Endothelial cell of umbilical vein (primary cell): Measurements from ENCODE around the gene RNF111. TPM values are rescaled to one million over a fixed set of nuclear protein-coding genes. Genes with fewer than 3 reads are reported as not detected.

ENCODE experiments used
- BruUV-seq: library from RNA; stranded (reverse); fragments of 400-500 nt; replicated peaks from 2 replicates; lab custom pipeline; 2021; lab: Mats Ljungman, UMichigan
- CTCF ChIA-PET: fragments of 300-600, 350-600 bp; sonication (Branson Sonifier 250); formaldehyde crosslinking; loops from one replicate; lab custom pipeline; 2021; ENCODE audit warnings: antibody characterized with exemption, inconsistent platforms; lab: Charles Lee
- POLR2A ChIA-PET: fragments of 300-600, 350-600 bp; sonication (Branson Sonifier 250); formaldehyde crosslinking; loops from one replicate; lab custom pipeline; 2021; ENCODE audit warnings: antibody characterized with exemption, inconsistent platforms; lab: Charles Lee
- DNase-seq: peaks from one replicate; pipeline ENCODE4 v3.0.0-alpha.2; 2011; ENCODE audit warnings: low read depth, low spot score
- FAIRE-seq: peaks from 2 replicates; lab custom pipeline; 2011; peaks lifted over from hg19 to GRCh38; lab: Jason Lieb, UNC
- H2AFZ ChIP-seq: 2 replicates; pipeline ENCODE4 v1.6.0; 2012; ENCODE audit warnings: low read depth, low read length, control low read depth, inconsistent platforms
- H3K27ac ChIP-seq: 2 replicates; pipeline ENCODE4 v1.5.1; 2011; ENCODE audit warnings: low read depth, mild to moderate bottlenecking, control low read depth, low read length, moderate library complexity; ENCODE audit not compliant: insufficient read depth
- H3K27me3 ChIP-seq, 2 experiments: 2 replicates each; pipeline versions ENCODE4 v1.6.0 to v1.6.1; 2011; ENCODE audit warnings: low read length in 2 of 2, mixed read lengths in 1 of 2; ENCODE audit not compliant: control insufficient read depth in 2 of 2, insufficient read depth in 2 of 2
- H3K36me3 ChIP-seq, 2 experiments: 2 replicates in 1 of 2; 3 replicates in 1 of 2; pipeline ENCODE4 v1.5.1; 2011; ENCODE audit warnings: low read length in 2 of 2, mild to moderate bottlenecking in 1 of 2, moderate library complexity in 1 of 2; ENCODE audit not compliant: control insufficient read depth in 2 of 2, insufficient read depth in 2 of 2; ENCODE audit errors: extremely low read depth in 1 of 2
- H3K4me1 ChIP-seq: 3 replicates; pipeline ENCODE4 v1.5.1; 2011; ENCODE audit warnings: mild to moderate bottlenecking, low read length; ENCODE audit not compliant: control insufficient read depth, insufficient read depth; ENCODE audit errors: extremely low read depth
- H3K4me2 ChIP-seq: 2 replicates; pipeline ENCODE4 v1.6.1; 2011; ENCODE audit warnings: low read length, control low read depth, mixed read lengths; ENCODE audit not compliant: insufficient read depth
- H3K4me3 ChIP-seq, 3 experiments: fragments of 200-600 bp in 1 of 3; sonication (generic), shearing (Covaris generic) in 1 of 3; replicated peaks in 1 of 3; 2 replicates each; pipeline ENCODE4 v1.5.1; 2011 to 2016; ENCODE audit warnings: control low read depth in 3 of 3, low read length in 3 of 3, mild to moderate bottlenecking in 2 of 3, inconsistent platforms in 1 of 3, low read depth in 1 of 3, moderate library complexity in 1 of 3; ENCODE audit not compliant: insufficient read depth in 1 of 3
- H3K79me2 ChIP-seq: 2 replicates; pipeline ENCODE4 v1.6.0; 2012; ENCODE audit warnings: low read length, inconsistent platforms; ENCODE audit not compliant: control insufficient read depth, insufficient read depth
- H3K9ac ChIP-seq: replicated peaks from 2 replicates; pipeline ENCODE3; 2011; ENCODE audit warnings: low read length, control low read depth; ENCODE audit not compliant: insufficient read depth; ENCODE audit errors: extremely low read depth
- H3K9me1 ChIP-seq: replicated peaks from 3 replicates; pipeline ENCODE4 v1.6.0; 2011; ENCODE audit warnings: mild to moderate bottlenecking, low read length; ENCODE audit not compliant: control insufficient read depth, insufficient read depth; ENCODE audit errors: extremely low read depth
- H3K9me3 ChIP-seq: replicated peaks from 2 replicates; pipeline ENCODE4 v1.5.1; 2012; ENCODE audit warnings: low read length, inconsistent platforms; ENCODE audit not compliant: control insufficient read depth, insufficient read depth
- H4K20me1 ChIP-seq: replicated peaks from 2 replicates; pipeline ENCODE3; 2011; ENCODE audit warnings: mild to moderate bottlenecking, low read length; ENCODE audit not compliant: control insufficient read depth, insufficient read depth; ENCODE audit errors: extremely low read depth
- EZH2 ChIP-seq: IDR thresholded peaks from 2 replicates; pipeline ENCODE4 v1.6.1; 2012; ENCODE audit warnings: borderline replicate concordance, low read depth, mild to moderate bottlenecking, moderate library complexity, low read length, inconsistent platforms; ENCODE audit not compliant: severe bottlenecking
- FOS ChIP-seq: IDR thresholded peaks from 2 replicates; pipeline ENCODE4 v1.6.1; 2011; ENCODE audit warnings: mild to moderate bottlenecking, low read length, moderate library complexity, borderline replicate concordance; ENCODE audit not compliant: insufficient read depth
- GATA2 ChIP-seq: IDR thresholded peaks from 2 replicates; pipeline ENCODE4 v1.7.0; 2011; ENCODE audit warnings: low read depth, mild to moderate bottlenecking, moderate library complexity, mixed read lengths, low read length; ENCODE audit not compliant: insufficient read length, insufficient read depth
- JUN ChIP-seq: IDR thresholded peaks from 2 replicates; pipeline ENCODE4 v1.6.1; 2011; ENCODE audit warnings: borderline replicate concordance, low read depth; ENCODE audit not compliant: insufficient read length, insufficient read depth
- MYC ChIP-seq: IDR thresholded peaks from one replicate; pipeline ENCODE4 v1.6.1; 2011; ENCODE audit warnings: mild to moderate bottlenecking, low read depth, low read length
- POLR2A ChIP-seq: IDR thresholded peaks from 2 replicates; pipeline ENCODE4 v1.6.1; 2012; ENCODE audit warnings: low read depth, mild to moderate bottlenecking, control low read depth, low read length
- POLR2AphosphoS5 ChIP-seq: IDR thresholded peaks from 2 replicates; pipeline ENCODE4 v1.6.1; 2012; ENCODE audit warnings: low read depth, mild to moderate bottlenecking, control low read depth, low read length, moderate library complexity; ENCODE audit not compliant: insufficient read depth
- dilution Hi-C: fragments of 300-500 bp; cut with MboI; formaldehyde crosslinking; loops from one replicate; pipeline ENCODE4 v1.15.0; 2019; ENCODE audit warnings: low sequenced_read_pairs; ENCODE audit not compliant: extremely low pct_ligation_motif_present
- intact Hi-C: fragments of 100-400 bp; cut with micrococcal nuclease; formaldehyde crosslinking; loops from one replicate; pipeline ENCODE4 v1.10.0; 2022
- polyA plus RNA-seq, 4 experiments: library from polyadenylated mRNA; depleted of rRNA in 3 of 4; stranded (reverse) in 3 of 4; unstranded in 1 of 4; fragments of >200 nt; gene quantifications; 2 replicates each; pipeline versions ENCODE4 v1.2.1 to v1.2.3, GENCODE V29; 2011 to 2012; ENCODE audit warnings: missing spikeins in 1 of 4
- total RNA-seq: library from RNA; stranded (reverse); gene quantifications from 2 replicates; pipeline ENCODE4 v1.2.3, GENCODE V29; 2021
- TF ChIP-seq, protein P1 (sequence below): IDR thresholded peaks from 2 replicates; pipeline ENCODE4 v1.6.1; 2011; ENCODE audit not compliant: insufficient read depth, insufficient read length
- TF ChIP-seq, protein P2 (sequence below), 2 donors: IDR thresholded peaks; 1 replicate in 1 of 2; 2 replicates in 1 of 2; pipeline ENCODE4 v1.5.1; 2011; ENCODE audit warnings: low read length in 2 of 2, mild to moderate bottlenecking in 2 of 2, moderate library complexity in 2 of 2, control low read depth in 1 of 2, inconsistent platforms in 1 of 2, low read depth in 1 of 2; ENCODE audit not compliant: insufficient read depth in 1 of 2; ENCODE audit errors: extremely low read depth in 1 of 2

RNF111 gene
- total and polyA plus RNA-seq, 2 donors (not counting 3 experiments of a cell fraction or from before 2014, with no cell fraction given) = 22.3 to 42.6 TPM

DNA sequence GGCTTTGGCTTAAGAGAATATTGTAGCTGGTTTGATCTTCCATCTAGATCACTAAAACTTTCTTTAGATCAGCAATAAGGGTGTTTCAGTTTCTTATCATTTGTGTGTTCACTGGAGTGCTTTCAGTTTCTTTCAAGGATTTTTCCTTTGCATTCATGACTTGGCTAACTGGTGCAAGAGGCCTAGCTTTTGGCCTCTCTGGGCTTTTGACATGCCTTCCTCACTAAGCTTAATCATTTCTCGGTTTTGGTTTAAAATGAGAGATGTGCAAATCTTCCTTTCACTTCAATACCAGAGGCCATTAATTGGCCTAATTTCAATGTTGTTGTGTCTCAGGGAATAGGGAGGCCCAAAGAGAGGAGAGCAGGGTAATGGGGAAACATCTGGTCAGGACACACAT lies 87.1 kb downstream of the RNF111 start:
- Histone ChIP-seq H3K4me3 (no peak overlapping the region), H2AFZ (no peak overlapping the region), H3K79me2 (no peaks in the 10 kb centered on the region), H3K27ac (no peak overlapping the region), H3K36me3 (peaks cover under 1 to 12% of the 10 kb centered on the region in 2 experiments), H3K9ac (no peak overlapping the region), H3K27me3 (no peaks in the 10 kb centered on the region), H3K4me1 (no peaks in the 10 kb centered on the region), H3K4me2 (no peak overlapping the region), H4K20me1 (no peaks in the 10 kb centered on the region), H3K9me3 (no peaks in the 10 kb centered on the region), H3K9me1 (no peaks in the 10 kb centered on the region)
- FAIRE-seq (no peak), DNase-seq (no peak)
- BruUV-seq = no TSS peak
- TF ChIP-seq POLR2A = no peak
- no peak for TF ChIP-seq POLR2AphosphoS5
- no peak for TF ChIP-seq MYC
- no peak for TF ChIP-seq FOS
- TF ChIP-seq, protein P1, sequence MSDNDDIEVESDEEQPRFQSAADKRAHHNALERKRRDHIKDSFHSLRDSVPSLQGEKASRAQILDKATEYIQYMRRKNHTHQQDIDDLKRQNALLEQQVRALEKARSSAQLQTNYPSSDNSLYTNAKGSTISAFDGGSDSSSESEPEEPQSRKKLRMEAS = no peak
- TF ChIP-seq, protein P2, sequence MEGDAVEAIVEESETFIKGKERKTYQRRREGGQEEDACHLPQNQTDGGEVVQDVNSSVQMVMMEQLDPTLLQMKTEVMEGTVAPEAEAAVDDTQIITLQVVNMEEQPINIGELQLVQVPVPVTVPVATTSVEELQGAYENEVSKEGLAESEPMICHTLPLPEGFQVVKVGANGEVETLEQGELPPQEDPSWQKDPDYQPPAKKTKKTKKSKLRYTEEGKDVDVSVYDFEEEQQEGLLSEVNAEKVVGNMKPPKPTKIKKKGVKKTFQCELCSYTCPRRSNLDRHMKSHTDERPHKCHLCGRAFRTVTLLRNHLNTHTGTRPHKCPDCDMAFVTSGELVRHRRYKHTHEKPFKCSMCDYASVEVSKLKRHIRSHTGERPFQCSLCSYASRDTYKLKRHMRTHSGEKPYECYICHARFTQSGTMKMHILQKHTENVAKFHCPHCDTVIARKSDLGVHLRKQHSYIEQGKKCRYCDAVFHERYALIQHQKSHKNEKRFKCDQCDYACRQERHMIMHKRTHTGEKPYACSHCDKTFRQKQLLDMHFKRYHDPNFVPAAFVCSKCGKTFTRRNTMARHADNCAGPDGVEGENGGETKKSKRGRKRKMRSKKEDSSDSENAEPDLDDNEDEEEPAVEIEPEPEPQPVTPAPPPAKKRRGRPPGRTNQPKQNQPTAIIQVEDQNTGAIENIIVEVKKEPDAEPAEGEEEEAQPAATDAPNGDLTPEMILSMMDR (IDR thresholded peaks at IDR 0.05; ENCODE audit: extremely low read depth in 1 of 2, insufficient read depth in 1 of 2, low read depth in 1 of 2, low read length in 2 of 2) = no peak
- TF ChIP-seq GATA2 = no peak
- TF ChIP-seq JUN = no peak
- TF ChIP-seq EZH2 = no peak
- dilution Hi-C loops (no loop called here), intact Hi-C loops (no loop called here)
- ChIA-PET POLR2A (no interaction called here), CTCF (interaction anchor here (0.7 to 1.4 kb wide), 5 partner anchors 10 to 32 kb away, joined by 3 to 4 read pairs (median 3); no protein-coding TSS in a partner anchor)
